Lung (tissue), 12 donors: ENCODE measurements around the gene SWSAP1. TPM values are rescaled to one million over a fixed set of nuclear protein-coding genes. Genes with fewer than 3 reads are reported as not detected.
"Not testable (repeated sequence)": the region's sequence is repeated elsewhere in the genome, so short reads cannot be mapped to it uniquely, and the experiment has no call there.

ENCODE experiments used
- ATAC-seq: fragments of 200-7000 bp; cut with Tn5 transposase; one replicate; pipeline ENCODE4 v1.9.1; 2020; ENCODE audit warnings: moderate number of reproducible peaks; ENCODE audit not compliant: insufficient read depth, low FRiP score
- DNase-seq, 3 donors: peaks; one replicate each; pipeline ENCODE4 v3.0.0-alpha.2; 2013 to 2017
- H3K27ac ChIP-seq, 2 donors: one replicate each; pipeline ENCODE4 v1.5.1; 2013; ENCODE audit warnings: mild to moderate bottlenecking in 2 of 2, moderate library complexity in 2 of 2, control low read depth in 1 of 2, inconsistent platforms in 1 of 2, low read depth in 1 of 2, low read length in 1 of 2
- H3K27me3 ChIP-seq, 3 donors: one replicate each; pipeline ENCODE4 v1.5.1; 2013; ENCODE audit warnings: low read length in 2 of 3; ENCODE audit not compliant: control insufficient read depth in 3 of 3, insufficient read depth in 3 of 3
- H3K36me3 ChIP-seq, 4 donors: one replicate each; pipeline ENCODE4 v1.5.1; 2013; ENCODE audit warnings: low read length in 4 of 4, mild to moderate bottlenecking in 1 of 4, moderate library complexity in 1 of 4; ENCODE audit not compliant: control insufficient read depth in 4 of 4, insufficient read depth in 4 of 4
- H3K4me1 ChIP-seq, 5 donors: one replicate each; pipeline ENCODE4 v1.5.1; 2013; ENCODE audit warnings: low read length in 5 of 5, mild to moderate bottlenecking in 2 of 5, moderate library complexity in 1 of 5; ENCODE audit not compliant: control insufficient read depth in 5 of 5, insufficient read depth in 5 of 5
- H3K4me3 ChIP-seq: one replicate; pipeline ENCODE4 v1.5.1; 2013; ENCODE audit warnings: mild to moderate bottlenecking, control low read depth, moderate library complexity
- H3K9ac ChIP-seq, 2 donors: one replicate each; pipeline ENCODE4 v1.5.1; 2013; ENCODE audit warnings: low read length in 2 of 2, control low read depth in 1 of 2; ENCODE audit not compliant: insufficient read depth in 1 of 2
- H3K9me3 ChIP-seq, 4 donors: one replicate each; pipeline ENCODE4 v1.5.1; 2013; ENCODE audit warnings: low read length in 3 of 4, mild to moderate bottlenecking in 1 of 4, moderate library complexity in 1 of 4; ENCODE audit not compliant: control insufficient read depth in 4 of 4, insufficient read depth in 3 of 4
- CTCF ChIP-seq: IDR thresholded peaks from 2 replicates; pipeline ENCODE4 v1.5.1; 2012; ENCODE audit warnings: mild to moderate bottlenecking; ENCODE audit errors: control extremely low read depth, extremely low read depth
- WGBS, 2 donors: extraction: QIAGEN DNeasy Blood & Tissue Kit; methylation state at CpG; one replicate each; pipeline ENCODE4 v1.1.7; 2013; 5-methylcytosine and 5-hydroxymethylcytosine counted together
- polyA plus RNA-seq, 2 donors: library from polyadenylated mRNA; stranded (reverse); fragments of 200-250 nt; gene quantifications; one replicate each; pipeline ENCODE4 v1.2.1, GENCODE V29; 2013
- total RNA-seq, 2 donors: library from RNA; depleted of rRNA in 1 of 2; stranded (reverse); fragments of >200 nt in 1 of 2; gene quantifications; one replicate each; pipeline ENCODE4 v1.2.1, GENCODE V29; 2014 to 2021
- donor health status: control.
- donor health status: control.
- donor health status: Bipolar disorder and iron deficiency.
- donor health status: healthy.
- donor health status: DM: yes; HTN: yes; CAD: no.

SWSAP1 gene
- total and polyA plus RNA-seq, 4 donors: 1.1 to 4.1 (median 3.8) TPM

GRCh38 chr19:11377237-11377636 is 2.8 kb downstream of the SWSAP1 start:
- DNase-seq: no peak

GRCh38 chr19:11377756-11378155 is 3.3 kb downstream of the SWSAP1 start:
- 96 to 98% methylated on average over 3 of the region's 3 CpGs for WGBS, 2 donors
- Histone ChIP-seq H3K9me3 (peaks cover 0 to 2% (median 0%) of the 10 kb centered on the region in 4 donors), H3K9ac (no peak overlapping the region), H3K27me3 (peaks cover 0 to 5% (median 2%) of the 10 kb centered on the region in 3 donors), H3K4me1 (peaks cover 0 to 32% (median 15%) of the 10 kb centered on the region in 5 donors), H3K27ac (peak overlapping the region in 1 of 2 donors; percentile 26), H3K4me3 (no peak overlapping the region), H3K36me3 (peaks cover 0 to 5% (median 0%) of the 10 kb centered on the region in 4 donors)
- DNase-seq: no peak
- TF ChIP-seq CTCF: no peak
- ATAC-seq: no peak

More at GRCh38 chr19:11377237-11377636, 2.8 kb downstream of the SWSAP1 start:
- no peak overlapping the region for H3K4me3 ChIP-seq
- no peaks in the 10 kb centered on the region for H3K9me3 ChIP-seq
- peaks cover 0 to 5% (median 0%) of the 10 kb centered on the region in 4 donors for H3K36me3 ChIP-seq
- ATAC-seq: no peak
- TF ChIP-seq CTCF: no peak
- peaks cover 0 to 32% (median 13%) of the 10 kb centered on the region in 5 donors for H3K4me1 ChIP-seq
- H3K9ac ChIP-seq: no peak overlapping the region
- peaks cover 0 to 3% (median 0%) of the 10 kb centered on the region in 3 donors for H3K27me3 ChIP-seq
- H3K27ac ChIP-seq: peak overlapping the region in 1 of 2 donors; percentile 27

GRCh38 chr19:11378319-11379189 is 4.1 kb downstream of the SWSAP1 start:
- Histone ChIP-seq H3K9me3 (peaks cover 0 to 2% (median 0%) of the 10 kb centered on the region in 4 donors), H3K9ac (no peak overlapping the region), H3K36me3 (peaks cover 0 to 5% (median 0%) of the 10 kb centered on the region in 4 donors), H3K4me1 (peaks cover 0 to 32% (median 16%) of the 10 kb centered on the region in 5 donors), H3K27ac (peak overlapping the region in 1 of 2 donors; percentile 26), H3K4me3 (no peak overlapping the region), H3K27me3 (peaks cover 0 to 6% (median 3%) of the 10 kb centered on the region in 3 donors)
- 46 to 51% methylated on average over 8 of the region's 8 CpGs for WGBS, 2 donors
- TF ChIP-seq CTCF: peak; percentile 12
- ATAC-seq (no peak), DNase-seq (peak; percentile 43 to 59 (median 54))

GRCh38 chr19:11379269-11379845 is 4.9 kb downstream of the SWSAP1 start:
- not testable (repeated sequence) for H3K4me3 ChIP-seq, H3K9me3 ChIP-seq, H3K36me3 ChIP-seq, H3K27ac ChIP-seq, ATAC-seq, DNase-seq, H3K27me3 ChIP-seq, H3K9ac ChIP-seq
- H3K4me1 ChIP-seq: peaks cover 0 to 28% (median 10%) of the 10 kb centered on the region in 5 donors
- WGBS, 2 donors: 90 to 94% methylated on average over 14 of the region's 14 CpGs
